Left lung (tissue), 10 donors: ENCODE measurements around the gene LRMDA. TPM values are rescaled to one million over a fixed set of nuclear protein-coding genes. Genes with fewer than 3 reads are reported as not detected.

ENCODE experiments used
- ATAC-seq: fragments of 200-7000 bp; cut with Tn5 transposase; one replicate; pipeline ENCODE4 v1.9.1; 2020; ENCODE audit warnings: moderate library complexity
- DNase-seq, 4 donors: peaks; one replicate each; pipeline ENCODE4 v3.0.0-alpha.2; 2013 to 2020
- H3K27ac ChIP-seq, 2 donors: fragments of 200-600 bp; sonication (generic) in 1 of 2; one replicate each; pipeline versions ENCODE4 v1.5.0 to v1.8.0; 2020 to 2021
- H3K27me3 ChIP-seq, 2 donors: fragments of 200-600 bp; sonication (generic) in 1 of 2; one replicate each; pipeline versions ENCODE4 v1.5.0 to v1.8.0; 2020 to 2021
- H3K36me3 ChIP-seq, 2 donors: fragments of 200-600 bp; sonication (generic) in 1 of 2; one replicate each; pipeline versions ENCODE4 v1.5.0 to v1.8.0; 2020 to 2021
- H3K4me1 ChIP-seq, 2 donors: fragments of 200-600 bp; one replicate each; pipeline ENCODE4 v1.8.0; 2021
- H3K4me3 ChIP-seq, 2 donors: fragments of 200-600 bp; sonication (generic) in 1 of 2; one replicate each; pipeline versions ENCODE4 v1.5.0 to v1.8.0; 2020 to 2021; ENCODE audit warnings: mild to moderate bottlenecking in 1 of 2
- H3K9me3 ChIP-seq, 2 donors: fragments of 200-600 bp; sonication (generic) in 1 of 2; one replicate each; pipeline versions ENCODE4 v1.5.0 to v1.8.0; 2020 to 2021
- CTCF ChIP-seq, 2 donors: fragments of 200-600 bp; sonication (generic) in 1 of 2; IDR thresholded peaks; one replicate each; pipeline versions ENCODE4 v1.5.0 to v1.8.0; 2021; ENCODE audit warnings: antibody characterized with exemption in 2 of 2
- intact Hi-C, 2 donors: fragments of 100-400 bp; cut with DNase I; formaldehyde crosslinking; loops; one replicate each; pipeline versions ENCODE4 v1.11.2 to v1.14.2; 2022
- polyA plus RNA-seq, 6 donors: library from polyadenylated mRNA; unstranded; fragments of 120-200 nt; gene quantifications; one replicate each; pipeline ENCODE4 v1.2.1, GENCODE V29; 2013; ENCODE audit not compliant: insufficient read length in 6 of 6
- total RNA-seq, 2 donors: library from RNA; stranded (reverse); fragmentation: NEBNext Ultra II Directional; extraction: Animal tissue kit (Norgen Biotek cat#: 25700); gene quantifications; one replicate each; pipeline ENCODE4 v1.2.1, GENCODE V29; 2021
- donor health status: DM: no; HTN: yes; CAD: no.
- donor health status: DM: no; HTN: no; CAD: no.

Gene LRMDA
- total and polyA plus RNA-seq, 8 donors: 13.9 to 23.6 (median 18.7) TPM

- H3K4me1 ChIP-seq: no peaks in the 10 kb centered on the region
- H3K36me3 ChIP-seq: no peaks in the 10 kb centered on the region
- intact Hi-C loops: no loop called here
- ATAC-seq (no peak), DNase-seq (no peak)
- no peak for TF ChIP-seq CTCF (IDR thresholded peaks at IDR 0.05)
- no peaks in the 10 kb centered on the region for H3K9me3 ChIP-seq
- no peak overlapping the region for H3K4me3 ChIP-seq
- H3K27ac ChIP-seq: no peak overlapping the region
- H3K27me3 ChIP-seq: no peaks in the 10 kb centered on the region
Measured at GRCh38 chr10:76185471-76186301, 754.3 kb downstream of the LRMDA start.

- no peak for TF ChIP-seq CTCF (IDR thresholded peaks at IDR 0.05)
- ATAC-seq: no peak
- H3K27me3 ChIP-seq: no peaks in the 10 kb centered on the region
- no peaks in the 10 kb centered on the region for H3K9me3 ChIP-seq
- H3K27ac ChIP-seq: no peak overlapping the region
- H3K4me3 ChIP-seq: no peak overlapping the region
- H3K4me1 ChIP-seq: no peaks in the 10 kb centered on the region
- no peaks in the 10 kb centered on the region for H3K36me3 ChIP-seq
- intact Hi-C loops: no loop called here
- no peak for DNase-seq
Measured at GRCh38 chr10:76188216-76188615, 756.8 kb downstream of the LRMDA start.

DNA sequence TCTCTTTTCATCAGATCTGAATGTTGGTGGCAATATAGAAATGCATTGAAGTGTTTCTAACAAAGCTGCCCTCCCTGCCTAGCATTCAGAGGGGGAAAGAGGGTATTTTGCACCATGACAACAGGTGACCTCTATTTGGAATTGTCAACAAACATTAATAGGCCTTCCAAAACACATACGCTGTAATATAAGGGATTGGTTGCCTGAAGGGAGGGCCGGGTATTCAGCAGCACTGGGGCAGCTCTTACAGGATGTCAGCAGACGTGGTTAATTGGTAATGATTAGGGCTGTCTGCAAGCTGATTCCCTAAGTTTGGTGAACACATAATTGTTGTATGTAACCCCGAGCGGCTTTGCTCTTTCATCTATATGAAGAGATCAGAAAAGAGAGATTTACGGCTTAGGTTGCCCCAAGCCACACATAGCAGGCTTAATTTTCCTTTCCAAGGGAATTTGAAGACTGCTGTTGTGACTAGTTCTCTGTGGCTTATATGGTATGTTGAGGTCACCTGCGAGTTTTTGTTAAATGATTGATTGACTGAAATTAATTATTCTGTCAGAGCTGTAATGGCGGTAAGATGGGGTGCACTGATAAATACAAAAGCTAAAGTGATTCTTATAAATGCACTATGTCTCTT lies 759.3 kb downstream of the LRMDA start:
- H3K4me3 ChIP-seq: no peak overlapping the region
- no peak overlapping the region for H3K27ac ChIP-seq
- no peaks in the 10 kb centered on the region for H3K36me3 ChIP-seq
- H3K27me3 ChIP-seq: no peaks in the 10 kb centered on the region
- DNase-seq (no peak), ATAC-seq (no peak)
- intact Hi-C loops: no loop called here
- H3K9me3 ChIP-seq: no peaks in the 10 kb centered on the region
- no peak for TF ChIP-seq CTCF (IDR thresholded peaks at IDR 0.05)
- peaks cover 0 to 3% of the 10 kb centered on the region in 2 donors for H3K4me1 ChIP-seq

DNA sequence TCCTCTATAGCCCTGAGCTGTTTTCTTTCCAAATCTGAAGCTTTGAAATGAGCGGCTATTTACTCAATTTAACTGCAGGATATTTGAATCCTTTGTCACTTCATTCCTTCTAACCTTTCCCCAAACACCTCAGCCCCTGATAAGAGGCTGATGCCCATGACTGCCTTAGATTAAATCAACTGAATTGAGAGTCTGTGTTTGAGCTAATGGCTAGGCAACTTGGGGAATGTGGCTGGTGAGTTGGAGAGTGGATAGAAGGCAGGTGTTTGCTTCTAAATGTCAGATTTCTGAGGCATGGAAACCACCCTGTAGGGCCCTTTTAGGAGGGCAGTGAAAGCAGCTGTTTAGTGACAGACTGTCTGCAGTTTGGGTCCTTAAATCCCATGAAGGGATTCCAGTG lies 759.9 kb downstream of the LRMDA start:
- TF ChIP-seq CTCF (IDR thresholded peaks at IDR 0.05): no peak
- peaks cover 0 to 8% of the 10 kb centered on the region in 2 donors for H3K4me1 ChIP-seq
- no peaks in the 10 kb centered on the region for H3K9me3 ChIP-seq
- intact Hi-C loops: no loop called here
- no peaks in the 10 kb centered on the region for H3K27me3 ChIP-seq
- H3K4me3 ChIP-seq: no peak overlapping the region
- no peak for ATAC-seq
- no peak for DNase-seq
- no peaks in the 10 kb centered on the region for H3K36me3 ChIP-seq
- H3K27ac ChIP-seq: no peak overlapping the region

DNA sequence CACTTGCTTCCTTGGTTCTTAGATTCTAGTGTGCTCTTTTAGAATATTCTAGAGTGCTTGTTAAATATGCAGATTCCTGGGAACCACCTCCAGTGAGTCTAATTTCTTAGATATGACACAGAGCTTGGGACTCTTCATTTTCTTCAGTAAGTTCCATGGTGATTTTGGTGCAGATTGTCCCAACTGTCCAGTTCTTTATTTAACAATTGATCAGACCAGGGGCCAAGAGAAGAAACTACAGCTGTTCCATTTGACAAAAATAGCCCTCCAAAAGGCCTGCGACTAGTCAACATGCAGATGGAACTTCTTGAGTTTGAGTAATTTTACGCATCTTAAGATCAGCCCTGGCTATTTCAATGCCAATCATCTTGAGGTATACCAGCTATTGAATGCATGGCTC lies 760.7 kb downstream of the LRMDA start:
- H3K4me1 ChIP-seq: peaks cover 0 to 10% of the 10 kb centered on the region in 2 donors

More for the DNA sequence above, 760.7 kb downstream of the LRMDA start:
- H3K4me3 ChIP-seq: no peak overlapping the region
- no peak for TF ChIP-seq CTCF (IDR thresholded peaks at IDR 0.05)
- no peak overlapping the region for H3K27ac ChIP-seq
- no peaks in the 10 kb centered on the region for H3K36me3 ChIP-seq
- intact Hi-C loops: no loop called here
- no peaks in the 10 kb centered on the region for H3K27me3 ChIP-seq
- DNase-seq (no peak), ATAC-seq (no peak)
- H3K9me3 ChIP-seq: no peaks in the 10 kb centered on the region
